Mucosa of gallbladder (tissue), 1 donor: Measurements from ENCODE around the gene PTGES. TPM values are rescaled to one million over a fixed set of nuclear protein-coding genes. Genes with fewer than 3 reads are reported as not detected.
"Not testable (repeated sequence)": the region's sequence is repeated elsewhere in the genome, so short reads cannot be mapped to it uniquely, and the experiment has no call there.

Experiments
- DNase-seq: peaks from one replicate; pipeline ENCODE4 v3.0.0-alpha.2; 2020; ENCODE audit warnings: low spot score
- total RNA-seq: library from RNA; stranded (reverse); gene quantifications from one replicate; pipeline ENCODE4 v1.2.1, GENCODE V29; 2021
- donor health status: DM: no; HTN: no; CAD: no.

Gene PTGES, protein sequence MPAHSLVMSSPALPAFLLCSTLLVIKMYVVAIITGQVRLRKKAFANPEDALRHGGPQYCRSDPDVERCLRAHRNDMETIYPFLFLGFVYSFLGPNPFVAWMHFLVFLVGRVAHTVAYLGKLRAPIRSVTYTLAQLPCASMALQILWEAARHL
- total RNA-seq, result 5.0 TPM

DNA sequence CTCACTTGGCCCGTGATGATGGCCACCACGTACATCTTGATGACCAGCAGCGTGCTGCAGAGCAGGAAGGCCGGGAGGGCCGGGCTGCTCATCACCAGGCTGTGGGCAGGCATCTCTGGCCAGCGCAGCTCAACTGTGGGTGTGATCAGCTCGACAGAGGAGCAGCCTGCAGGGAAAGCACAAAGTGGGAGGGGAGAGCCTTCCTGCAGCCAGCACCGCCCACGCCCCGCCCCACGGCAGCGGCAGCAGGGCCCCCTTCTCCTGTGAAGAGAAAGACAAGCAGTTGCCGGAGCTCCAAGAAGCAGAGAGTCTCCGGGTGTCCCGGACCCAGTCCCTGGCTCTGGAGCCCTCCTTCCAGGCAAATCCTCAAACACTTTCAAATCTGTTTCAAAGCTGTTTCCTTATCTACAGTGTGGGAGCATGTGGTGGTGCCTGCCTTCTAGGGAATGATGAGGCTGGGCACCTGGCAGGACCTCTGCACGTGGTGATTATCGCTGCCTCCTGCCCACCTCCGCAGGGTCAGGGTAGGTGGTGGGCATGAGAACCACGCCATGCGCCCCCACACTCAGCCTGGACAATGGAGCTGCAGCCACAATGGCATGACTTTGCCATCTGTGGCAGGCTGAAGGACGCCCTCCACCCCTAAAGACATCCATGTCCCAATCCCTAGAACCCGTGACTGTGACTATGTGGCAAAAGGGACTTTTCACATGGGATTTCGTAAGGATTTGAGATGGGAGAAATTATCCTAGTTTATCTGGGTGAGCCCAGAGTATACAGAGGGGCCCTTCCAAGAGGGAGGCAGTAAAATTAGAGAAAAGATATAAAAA, at the start of gene PTGES:
Gene PTGES (minus strand): TSS at position 143 of the 830 bp plus-strand sequence. CDS start 30 bp downstream, at position 113.
- DNase-seq, result peak; percentile 58

DNA sequence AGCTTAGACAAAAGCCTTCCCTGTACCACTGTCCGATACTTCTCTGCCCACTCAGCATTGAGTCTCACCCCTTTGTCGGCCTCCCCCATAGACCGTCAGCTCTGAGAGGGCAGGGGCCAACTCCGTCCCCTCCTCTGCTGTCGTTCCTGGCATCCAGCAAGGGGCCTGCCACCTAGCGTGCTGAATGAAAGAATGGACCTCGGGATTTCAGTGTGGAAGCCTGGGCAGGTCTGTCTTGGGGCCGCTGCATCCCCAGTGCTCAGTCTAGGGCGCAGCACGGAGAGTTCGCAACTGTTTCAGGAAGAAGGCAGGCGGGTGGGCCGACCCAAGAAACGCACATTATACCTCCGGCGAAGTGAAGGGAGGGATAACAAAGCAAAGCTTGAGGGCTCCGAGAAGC, 48.7 kb upstream of the PTGES start:
- DNase-seq, result no peak

DNA sequence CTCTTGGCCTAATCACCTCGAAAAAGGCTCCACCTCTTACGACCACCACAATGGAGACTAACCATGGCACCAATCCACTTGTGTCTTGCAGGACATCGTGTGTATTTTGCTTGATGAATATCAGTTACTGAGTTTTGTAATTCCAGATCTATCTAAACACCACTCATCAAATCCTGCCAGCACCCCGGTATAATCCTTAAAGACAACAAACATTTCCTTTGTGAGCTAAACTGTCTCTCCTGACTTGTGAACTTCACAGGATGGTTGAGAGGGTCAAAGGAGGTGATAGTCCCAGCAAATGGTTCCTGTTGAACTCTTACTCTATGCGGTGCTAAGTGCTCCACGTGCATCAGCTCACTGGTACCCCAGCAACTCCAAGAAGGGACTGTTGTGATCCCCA, 46.1 kb upstream of the PTGES start:
- no peak for DNase-seq

DNA sequence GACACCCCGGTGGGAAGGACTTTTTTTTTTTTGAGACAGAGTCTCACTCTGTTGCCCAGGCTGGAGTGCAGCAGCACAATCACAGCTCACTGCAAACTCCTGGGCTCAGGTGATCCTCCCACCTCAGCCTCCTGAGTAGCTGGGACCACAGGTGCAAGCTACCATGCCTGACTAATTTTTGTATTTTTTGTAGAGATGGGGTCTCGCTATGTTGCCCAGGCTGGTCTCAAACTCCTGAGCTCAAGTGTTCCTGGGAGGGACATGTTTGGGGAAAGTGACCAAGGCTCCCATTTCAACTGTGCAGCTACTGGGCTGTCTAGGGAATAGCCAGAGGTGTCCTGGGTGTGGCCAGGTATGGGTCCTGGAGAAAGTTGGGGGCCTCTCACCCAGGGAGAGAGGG, 43.2 kb upstream of the PTGES start:
- not testable (repeated sequence) for DNase-seq

DNA sequence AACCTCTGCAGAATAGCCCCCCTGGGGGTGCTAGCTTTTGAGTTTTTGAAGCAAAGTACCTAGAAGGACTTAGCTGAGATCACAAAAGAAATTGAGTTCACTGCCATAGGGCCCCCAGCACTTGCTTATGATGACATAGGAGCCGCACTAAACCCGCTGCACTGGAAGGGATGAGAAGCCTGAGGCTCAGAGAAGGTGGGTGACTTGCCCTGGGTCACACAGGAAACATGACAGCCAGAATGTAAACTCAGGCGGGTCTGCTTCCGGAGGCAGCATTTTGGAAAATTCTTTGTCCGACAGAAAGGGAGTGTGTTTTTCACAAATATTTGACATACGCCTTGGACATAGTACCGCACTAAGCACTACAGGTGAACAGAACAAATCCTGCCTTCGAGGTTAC, 41.7 kb upstream of the PTGES start:
- no peak for DNase-seq

DNA sequence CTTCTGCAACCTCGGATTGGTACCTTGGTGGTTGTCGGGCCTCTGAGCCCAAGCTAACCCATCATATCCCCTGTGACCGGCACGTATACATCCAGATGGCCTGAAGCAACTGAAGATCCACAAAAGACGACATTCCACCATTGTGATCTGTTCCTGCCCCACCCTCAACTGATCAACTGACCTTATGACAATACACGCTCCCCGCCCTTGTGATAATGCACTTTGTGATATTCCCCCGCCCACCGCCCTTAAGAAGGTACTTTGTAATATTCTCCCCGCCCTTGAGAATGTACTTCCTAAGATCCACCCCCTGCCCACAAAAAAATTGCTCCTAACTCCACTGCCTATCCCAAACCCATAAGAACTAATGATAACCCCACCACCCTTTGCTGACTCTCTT, 33.6 kb upstream of the PTGES start:
- DNase-seq, result no peak

DNA sequence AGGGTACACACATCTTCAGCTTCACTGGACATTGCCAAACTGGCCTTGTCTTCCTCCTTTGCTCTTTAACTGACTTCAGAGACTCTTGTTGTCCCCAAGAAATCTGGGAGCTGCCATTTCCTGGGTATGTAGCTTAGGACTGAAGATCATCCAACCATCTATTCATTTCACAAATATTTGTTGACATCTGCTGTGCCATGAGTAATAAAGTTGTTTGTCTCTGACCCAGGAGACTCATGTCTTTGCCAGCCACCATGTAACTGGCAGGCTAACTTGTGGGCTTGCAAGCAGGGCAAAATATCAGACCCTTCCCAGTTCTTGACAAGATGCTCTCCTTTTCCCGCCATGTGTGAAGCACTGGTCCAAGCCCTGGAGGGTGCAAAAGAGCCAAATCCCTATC, 33.0 kb upstream of the PTGES start:
- no peak for DNase-seq

DNA sequence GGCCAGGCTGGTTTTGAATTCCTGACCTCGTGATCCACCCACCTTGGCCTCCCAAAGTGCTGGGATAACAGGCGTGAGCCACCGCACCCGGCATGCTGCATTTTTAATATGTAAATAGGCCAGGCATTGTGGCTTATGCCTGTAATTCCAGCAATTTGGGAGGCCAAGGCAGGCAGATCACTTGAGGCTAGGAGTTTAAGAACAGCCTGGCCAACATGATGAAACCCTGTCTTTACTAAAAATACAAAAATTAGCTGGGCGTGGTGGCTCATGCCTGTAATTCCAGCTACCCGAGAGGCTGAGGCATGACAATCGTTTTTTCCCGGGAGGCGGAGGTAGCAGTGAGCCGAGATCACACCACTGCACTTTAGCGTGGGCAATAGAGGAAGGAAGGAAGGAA, 32.1 kb upstream of the PTGES start:
- not testable (repeated sequence) for DNase-seq

DNA sequence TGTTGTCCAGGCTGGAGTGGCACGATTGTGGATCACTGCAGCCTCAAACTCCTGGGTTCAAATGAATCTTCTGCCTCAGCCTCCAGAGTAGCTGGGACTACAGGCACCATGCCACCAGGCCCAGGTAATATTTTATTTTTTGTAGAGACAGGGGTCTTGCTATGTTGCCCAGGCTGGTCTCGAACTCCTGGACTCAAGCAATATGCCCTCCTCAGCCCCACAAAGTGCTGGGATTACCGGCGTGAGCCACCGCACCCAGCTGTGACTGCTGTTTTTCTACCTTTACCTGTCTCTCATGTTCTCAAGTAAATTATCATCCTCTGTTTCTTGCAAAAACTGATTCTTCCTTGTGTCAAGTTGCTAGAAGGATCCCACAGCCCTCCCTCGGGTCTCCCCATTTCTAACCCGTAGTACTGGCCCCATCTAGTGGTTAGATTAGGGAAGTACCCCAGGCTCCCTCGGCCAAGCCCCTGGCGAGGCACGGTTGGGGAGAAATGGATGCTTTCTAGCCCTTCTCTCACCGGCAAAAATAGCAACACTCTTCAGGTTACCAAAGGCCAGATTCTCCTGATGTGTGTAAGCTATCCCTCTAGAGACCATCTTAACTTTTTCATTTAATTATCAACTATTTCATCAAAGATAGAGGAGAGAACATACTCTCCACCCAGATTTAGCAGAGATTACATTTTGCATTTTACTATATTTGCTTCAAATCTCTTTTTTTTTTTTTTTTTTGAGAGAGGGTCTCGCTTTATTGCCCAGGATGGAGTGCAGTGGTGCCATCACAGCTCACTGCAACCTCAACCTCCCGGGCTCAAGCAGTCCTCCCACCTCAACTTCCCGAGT, 30.9 kb upstream of the PTGES start:
- peak; percentile 74 for DNase-seq

DNA sequence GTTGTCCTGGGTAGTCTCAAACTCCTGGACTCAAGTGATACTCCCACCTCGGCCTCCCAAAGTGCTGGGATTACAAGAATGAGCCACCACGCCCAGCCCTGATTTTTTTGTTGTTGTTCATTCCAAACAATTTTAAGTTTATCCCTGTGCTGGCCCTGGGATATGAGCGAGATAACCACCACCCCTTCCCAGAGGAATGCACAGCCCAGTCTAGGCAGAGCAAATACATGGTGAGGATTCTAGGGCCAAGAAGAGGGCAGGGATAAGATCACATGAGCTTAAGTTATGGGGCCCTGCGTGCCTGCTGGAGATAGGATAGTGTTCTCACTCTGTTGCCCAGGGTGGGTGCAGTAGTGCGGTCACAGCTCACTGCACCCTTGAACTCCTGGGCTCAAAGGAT, 29.1 kb upstream of the PTGES start:
- no peak for DNase-seq

DNA sequence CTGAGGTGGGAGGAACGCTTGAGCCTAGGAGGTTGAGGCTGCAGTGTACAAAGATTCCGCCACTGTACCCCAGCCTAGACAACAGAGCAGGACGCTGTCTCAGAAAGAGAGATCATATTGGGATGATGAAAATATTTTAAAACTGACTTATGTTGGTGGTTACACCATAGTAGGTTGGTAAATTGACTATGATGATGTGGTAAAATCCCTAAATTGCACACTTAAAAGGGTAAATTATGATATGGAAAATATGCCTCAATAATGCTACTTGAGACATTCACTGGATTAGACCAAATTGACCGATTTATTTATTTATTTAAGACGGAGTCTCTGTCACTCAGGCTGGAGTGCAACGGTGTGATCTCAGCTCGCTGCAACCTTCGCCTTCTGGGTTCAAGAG, 28.3 kb upstream of the PTGES start:
- no peak for DNase-seq

DNA sequence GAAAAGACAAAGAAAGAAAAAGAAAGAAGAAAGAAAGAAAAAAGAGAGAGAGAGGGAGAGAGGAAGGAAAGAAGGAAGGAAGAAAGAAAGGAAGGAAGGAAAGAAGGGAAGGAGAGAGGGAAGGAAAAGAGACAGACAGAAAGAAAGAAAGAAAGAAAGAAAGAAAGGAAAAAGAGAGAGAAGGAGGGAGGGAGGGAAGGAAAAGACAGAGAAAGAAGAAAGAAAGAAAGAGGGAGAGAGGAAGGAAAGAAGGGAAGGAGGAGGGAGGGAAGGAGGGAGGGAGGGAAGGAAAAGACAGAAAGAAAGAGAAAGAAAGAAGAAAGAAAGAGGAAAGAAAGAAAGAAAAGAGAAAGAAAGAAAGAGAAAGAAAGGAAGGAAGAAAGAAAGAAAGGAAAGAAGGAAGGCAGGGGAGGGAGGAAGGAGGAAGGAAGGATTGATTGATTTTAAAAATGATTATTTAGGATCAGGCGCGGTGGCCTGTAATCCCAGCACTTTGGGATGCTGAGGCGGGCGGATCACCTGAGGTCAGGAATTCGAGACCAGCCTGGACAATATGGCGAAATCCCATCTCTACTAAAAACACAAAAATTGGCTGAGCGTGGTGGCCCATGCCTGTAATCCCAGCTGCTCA, 26.8 kb upstream of the PTGES start:
- DNase-seq, result no peak

DNA sequence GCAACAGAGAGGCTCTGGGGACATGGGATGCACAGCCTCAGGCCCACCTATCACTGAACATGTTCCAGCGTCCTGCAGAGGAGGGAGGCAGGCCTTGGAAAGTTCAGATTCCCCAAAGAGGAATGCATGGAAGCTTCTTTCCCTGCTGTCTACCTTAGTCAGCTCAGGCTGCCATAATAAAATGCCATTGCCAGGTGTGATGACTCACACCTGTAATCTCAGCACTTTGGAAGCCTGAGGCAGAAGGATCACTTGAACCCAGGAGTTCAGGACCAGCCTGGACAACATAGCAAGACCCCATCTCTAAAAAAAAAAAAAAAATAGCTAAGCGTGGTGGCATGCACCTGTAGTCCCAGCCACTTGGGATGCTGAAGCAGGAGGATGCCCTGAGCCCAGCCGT, 25.6 kb upstream of the PTGES start:
- no peak for DNase-seq

DNA sequence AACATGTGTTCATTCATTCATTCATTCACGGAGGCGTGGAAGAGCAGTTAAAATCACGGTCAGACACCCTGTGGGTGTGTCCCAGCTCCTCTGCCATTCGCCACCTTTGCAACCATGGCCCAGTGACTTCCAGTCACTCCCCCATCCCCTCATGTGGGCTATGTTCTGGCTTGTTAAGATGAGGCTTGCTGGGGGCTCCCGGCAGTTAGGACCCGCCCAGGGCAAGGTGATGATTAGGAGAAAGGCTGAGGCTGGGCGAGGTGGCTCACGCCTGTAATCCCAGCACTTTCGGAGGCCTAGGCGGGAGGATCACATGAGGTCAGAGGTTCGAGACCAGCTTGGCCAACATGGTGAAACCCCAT, 24.9 kb upstream of the PTGES start:
- no peak for DNase-seq

DNA sequence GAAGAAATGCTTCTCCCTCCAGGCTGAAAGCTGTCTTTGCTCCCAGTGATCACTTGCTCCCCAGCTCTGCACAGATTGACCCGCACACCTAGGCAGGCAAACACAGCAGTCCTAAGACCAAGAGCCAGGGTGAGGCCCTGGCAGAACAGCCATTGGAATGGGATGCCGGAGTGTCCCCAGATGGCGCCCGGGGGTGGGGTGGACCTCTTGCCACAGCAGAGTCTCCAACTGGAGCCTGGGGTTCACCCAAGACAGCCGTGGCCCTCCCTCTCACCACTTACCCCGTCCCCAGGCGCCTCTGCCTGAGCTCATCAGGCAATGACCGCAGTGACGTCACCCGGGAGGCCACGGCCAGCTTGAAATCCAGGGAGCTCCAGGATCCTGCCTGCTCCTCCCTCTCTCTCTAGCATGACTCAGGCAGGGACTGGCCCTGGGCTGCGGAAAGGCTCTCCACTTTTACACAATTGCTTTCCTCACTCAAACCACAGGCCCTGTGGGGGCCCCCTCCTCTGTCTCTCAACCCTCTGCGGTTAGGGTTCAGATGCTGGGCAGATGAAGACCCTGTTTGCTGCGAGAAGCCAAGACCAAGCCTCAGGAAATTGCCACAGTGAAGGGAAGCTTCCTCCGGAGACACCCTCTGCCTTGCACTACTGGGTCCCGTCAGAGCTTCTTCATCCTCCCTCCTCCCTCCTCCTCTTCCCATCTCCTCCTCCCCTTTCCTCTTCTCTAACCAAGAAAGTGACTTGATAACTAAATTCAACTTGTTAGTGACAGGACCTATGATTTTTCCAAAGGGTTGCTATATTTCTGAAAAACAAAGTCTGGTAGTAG, 24.3 kb upstream of the PTGES start:
- peak; percentile 93 for DNase-seq

DNA sequence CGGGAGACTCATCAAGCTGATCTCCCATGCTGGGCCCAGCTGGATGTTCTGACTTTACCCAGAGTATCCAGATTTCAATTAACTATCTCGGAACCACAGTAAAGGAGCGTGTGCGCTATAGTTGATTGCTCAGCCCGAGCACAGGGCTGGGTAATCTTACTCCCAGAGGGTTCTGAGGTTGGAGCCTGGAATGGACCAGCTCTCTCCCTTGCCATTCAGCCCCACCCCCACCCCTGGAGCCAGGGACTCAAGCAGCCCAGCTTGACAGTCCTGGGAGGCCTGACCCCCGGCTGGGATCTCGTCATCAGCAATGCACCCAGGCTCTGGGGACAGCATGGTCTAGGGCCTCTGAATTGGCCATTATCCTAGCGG, 23.7 kb upstream of the PTGES start:
- no peak for DNase-seq

DNA sequence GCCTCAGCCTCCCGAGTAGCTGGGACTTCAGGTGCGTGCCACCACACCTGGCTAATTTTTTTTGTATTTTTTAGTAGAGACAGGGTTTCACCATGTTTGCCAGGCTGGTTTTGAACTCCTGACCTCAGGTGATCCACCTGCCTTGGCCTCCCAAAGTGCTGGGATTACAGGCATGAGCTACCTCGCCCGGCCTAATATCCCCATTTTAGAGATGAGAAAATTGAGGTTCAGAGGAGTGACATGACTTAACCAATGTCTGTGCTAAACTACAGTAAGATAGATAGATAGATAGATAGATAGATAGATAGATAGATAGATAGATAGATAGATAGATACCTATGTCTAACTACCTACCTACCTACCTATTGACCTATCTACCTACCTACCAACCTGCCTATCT, 23.3 kb upstream of the PTGES start:
- not testable (repeated sequence) for DNase-seq

DNA sequence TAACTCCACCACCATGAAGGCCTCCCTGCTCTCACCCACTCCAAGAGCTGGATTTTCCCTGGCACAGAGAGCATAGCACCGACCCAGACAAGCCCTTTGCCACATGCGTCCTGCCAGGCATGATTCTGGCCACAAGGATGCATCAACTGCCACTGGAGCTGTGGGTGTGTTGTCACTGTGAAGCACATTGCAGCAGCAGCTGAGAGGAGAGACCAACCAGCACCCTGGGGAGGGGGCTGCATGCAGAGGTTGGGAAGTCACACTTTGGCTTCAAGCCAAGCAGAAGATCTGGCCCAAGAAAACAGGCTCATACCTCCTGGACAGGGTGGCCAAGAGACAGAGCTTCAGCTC, 22.6 kb upstream of the PTGES start:
- no peak for DNase-seq

DNA sequence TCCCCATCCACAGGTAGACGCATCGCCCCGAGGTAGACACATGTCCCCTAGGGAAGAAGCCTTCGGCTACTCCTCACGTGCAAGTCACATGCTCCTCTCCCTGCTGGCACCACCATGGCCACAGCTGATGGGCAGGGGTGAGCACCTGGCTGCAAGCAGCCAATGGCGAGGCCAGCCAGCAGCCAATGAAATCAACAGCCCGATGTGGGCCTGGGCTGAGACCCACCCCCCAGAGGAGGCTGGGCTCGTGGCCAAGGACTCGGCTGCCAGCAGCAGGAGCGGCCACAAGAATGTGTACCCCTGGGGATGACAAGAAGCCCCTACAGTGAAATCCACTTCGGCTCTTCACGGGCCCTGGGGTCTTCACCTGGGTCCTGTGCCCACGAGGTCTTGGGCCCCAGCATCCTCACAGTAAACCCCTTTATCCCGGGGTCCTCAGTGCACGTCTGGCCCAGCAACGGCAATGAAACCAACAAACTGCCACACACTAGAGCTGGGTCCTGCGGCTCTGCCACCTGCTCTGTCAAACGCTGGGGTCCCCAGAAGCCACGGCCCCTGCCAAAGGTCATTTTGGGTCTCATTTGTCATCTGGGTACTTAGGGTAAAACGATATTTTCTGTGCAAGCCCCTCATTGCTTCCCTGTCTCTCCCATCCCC, 22.1 kb upstream of the PTGES start:
- no peak for DNase-seq

DNA sequence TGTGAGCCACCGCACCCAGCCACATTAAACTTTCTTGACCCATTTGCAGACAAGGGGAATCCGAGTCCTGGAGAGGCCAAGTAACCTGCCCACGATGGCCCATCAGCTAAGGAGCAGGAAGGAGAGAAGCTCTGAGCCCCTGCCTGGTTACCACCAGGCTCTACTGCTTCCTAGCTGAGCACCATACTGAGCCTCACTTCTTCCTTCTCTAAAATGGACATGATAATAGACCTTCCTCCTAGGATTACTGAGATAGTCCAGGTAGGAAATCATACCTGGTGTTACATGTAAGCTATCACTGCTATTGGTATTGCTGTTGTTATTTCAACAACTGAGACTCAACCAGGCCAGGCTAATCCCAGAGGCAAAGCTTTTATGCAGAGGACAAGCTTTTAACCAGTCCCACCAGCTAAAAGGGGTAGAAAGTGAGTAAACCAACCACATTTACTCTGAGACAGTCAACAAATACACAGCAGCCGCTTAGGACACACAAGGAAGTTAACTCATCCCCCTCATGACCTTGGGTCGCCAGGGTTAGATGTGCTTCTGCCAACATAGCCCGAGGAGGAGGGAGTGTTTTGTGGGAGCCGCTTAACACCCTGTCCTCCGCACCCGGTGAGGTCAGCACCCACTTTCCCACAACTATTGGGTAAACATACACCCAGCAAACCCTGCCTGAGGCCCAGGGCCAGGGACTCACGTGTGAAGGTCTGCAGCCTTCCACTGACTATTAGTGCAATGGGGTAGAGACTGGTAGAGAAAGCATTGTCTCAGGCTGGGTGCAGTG, 20.6 kb upstream of the PTGES start:
- DNase-seq, result no peak
